Activated CD8-positive, alpha-beta memory T cell treated with anti-CD3 and anti-CD28 coated beads for 1 hour (primary cell): ENCODE results near the gene DCC.

ENCODE experiments used
- DNase-seq, 2 donors: peaks; one replicate each; pipeline ENCODE4 v3.0.0-alpha.2; 2020; ENCODE audit warnings: low read depth in 1 of 2; ENCODE audit errors: extremely low read depth in 1 of 2

DCC gene

DNA sequence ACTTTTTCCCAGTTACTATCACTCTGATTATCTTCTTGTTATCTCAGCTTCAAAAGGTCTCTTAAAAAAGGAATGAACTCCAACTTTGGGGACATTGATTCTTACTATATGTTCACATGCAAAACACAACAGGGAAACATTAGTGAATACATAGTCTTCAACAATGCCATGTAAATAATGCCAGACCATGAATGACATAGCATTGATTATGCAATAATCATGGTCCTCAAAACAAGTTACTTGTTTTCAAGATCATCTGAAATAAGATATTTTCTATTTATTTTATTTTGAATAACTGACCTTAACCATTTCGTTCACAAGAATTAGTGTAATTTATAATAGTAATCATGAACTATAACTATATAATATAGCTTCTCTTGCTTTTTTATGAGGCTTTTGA lies 982.2 kb downstream of the DCC start:
- DNase-seq, result no peak

DNA sequence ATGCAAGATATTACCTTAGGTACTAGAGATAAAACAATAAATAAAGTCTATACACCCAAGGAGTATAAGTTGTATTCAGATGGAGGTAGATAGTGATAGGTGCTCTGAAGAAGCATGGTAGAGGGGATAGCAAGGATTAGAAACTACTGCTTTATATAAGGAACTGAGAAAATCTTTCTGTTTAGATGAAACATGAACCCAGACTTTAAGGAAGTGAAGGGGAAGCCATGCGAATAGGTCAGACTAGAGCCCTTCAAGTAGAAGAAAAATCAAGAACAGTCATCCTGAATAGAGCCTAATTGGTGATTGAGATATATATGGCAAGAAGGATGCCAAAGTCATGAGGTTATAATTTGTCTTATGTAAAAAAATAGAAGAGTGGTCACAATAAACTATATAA lies 984.4 kb downstream of the DCC start:
- no peak for DNase-seq

DNA sequence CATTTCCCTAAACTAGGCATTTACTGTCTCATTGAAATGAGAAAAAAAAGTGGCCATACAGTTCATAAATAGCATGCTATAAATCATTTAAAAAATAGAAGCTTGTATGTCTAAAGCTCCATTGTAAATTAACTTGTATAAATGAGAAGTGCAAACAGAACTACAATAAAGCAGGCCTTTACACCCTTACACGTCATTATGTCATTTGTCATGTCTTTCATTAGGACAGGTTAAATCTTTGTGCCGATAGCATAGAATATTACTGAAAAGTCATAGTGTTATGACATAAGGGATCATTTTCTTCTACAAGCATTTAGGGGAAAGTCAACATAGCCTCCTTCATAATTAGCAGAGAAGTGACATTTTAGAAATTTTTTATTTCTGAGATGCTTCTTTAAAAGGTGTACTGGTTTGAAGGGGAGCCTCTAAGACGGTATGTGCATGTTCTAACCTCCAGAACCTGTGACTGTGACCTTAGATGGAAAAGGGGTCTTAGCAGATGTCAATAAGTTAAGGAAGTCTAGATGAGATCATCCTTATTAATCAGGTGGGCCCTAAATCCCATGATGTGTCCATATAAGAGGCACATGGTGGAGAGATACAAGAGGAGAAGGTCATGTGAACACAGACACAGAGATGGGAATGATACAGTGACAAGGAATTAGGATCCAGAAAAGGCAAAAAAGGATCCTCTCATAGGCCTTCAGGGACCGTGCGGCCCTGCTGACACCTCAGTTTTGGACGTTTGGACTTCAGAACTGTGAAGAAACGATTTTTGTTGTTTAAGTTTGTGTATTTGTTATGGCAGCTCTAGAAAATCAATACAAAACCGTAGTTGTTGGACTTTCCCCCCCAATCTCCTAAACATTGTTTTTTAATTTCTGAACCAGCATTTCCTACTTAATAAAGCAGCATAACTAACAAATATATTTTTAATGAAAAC lies 1020.8 kb downstream of the DCC start:
- no peak for DNase-seq

DNA sequence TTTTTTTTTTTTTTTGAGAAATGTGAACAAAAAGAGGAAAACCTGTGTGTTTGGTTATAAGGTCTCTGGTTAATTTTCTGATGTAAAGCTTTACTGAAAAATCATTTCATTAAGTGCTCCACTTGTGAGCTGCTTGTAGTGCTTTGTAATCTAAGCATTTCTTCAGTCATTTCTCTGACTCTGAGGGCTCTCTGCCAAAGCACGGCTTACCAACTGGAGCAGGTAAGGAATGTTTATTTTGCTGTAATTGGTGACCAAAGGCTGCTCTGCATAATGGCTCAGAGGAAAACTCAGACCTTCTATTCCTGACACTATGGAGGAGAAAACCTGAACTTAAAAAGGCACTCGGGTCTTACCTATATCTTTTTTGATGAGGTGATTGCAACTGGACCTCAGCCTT lies 1035.6 kb downstream of the DCC start:
- no peak for DNase-seq

DNA sequence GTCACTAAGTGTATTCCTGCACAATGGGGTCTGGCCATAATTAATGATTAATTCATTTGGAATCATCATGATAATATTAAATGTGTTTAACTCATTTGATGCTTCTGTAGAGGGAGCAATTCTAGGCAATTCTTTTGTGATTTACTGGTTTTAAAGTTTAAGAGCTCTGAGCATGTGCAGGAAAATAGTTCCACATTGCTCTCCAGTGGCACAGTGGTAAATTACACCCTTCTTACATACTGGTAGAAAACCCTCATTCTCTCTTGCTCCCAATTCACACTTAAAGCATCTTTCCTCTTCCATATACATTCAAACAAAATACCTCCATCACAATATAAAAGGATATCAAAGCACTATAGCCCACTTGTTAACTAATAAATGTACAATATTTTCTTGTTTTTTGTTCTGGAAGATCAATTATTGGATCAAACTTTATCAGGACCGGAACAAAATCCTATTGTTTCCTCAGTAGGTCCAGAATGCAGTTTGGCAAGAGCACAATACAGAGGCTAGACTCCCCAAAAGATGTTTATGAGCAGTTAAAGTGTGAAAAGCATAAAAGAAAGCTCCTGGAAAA lies 1040.2 kb downstream of the DCC start:
- DNase-seq, result no peak

DNA sequence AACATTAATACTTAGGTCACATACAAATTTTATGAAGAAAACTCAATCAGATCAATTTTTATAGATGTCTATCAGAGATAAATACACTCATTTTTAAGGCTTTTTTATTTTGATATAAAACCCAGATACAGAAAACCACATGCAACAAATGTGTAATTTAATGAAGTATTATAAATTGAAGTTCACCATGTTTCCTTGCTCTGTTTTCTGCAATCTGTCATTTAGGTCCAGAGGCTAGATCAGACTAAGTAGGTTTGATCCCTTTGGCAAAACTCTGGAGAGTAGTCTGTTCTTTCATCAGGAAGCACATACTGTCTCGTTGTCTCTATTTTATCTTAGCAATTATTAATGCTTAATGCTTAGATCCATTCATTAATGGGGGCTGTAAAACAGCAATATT lies 1042.9 kb downstream of the DCC start:
- DNase-seq, result no peak

DNA sequence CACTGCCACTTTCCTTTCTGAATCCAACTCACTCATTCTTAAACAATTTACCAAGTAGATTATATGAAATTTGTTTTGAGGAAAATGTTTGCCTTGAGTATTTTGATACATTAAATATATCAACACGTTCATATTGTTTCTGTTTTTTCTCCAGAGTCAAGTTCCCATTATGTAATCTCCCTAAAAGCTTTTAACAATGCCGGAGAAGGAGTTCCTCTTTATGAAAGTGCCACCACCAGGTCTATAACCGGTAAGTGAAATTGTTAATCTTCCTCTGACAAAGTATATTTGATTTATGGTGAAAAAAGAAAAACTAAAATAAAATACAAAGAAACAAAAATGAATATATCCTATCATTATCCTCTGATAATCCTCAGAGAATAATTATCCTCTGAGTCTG lies 1045.9 kb downstream of the DCC start:
- DNase-seq, result no peak

DNA sequence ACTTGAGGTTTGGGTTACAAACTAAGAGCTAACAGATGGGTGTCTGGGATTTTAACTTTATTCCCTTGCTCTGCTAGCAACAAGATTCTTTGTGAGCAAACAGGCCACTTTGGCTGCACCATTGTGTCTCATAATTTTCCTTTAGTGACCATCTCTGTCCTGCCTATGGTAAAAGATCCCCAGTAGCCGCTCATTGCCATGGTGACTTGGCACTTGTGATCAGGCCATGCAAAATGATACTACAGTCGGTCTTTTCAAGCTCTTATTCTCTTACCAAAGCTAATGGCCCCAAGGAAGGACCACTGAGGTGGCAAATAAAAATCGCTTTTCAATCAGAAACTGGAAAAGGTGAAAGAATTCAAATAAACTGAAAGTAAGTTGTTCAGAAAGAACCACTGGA lies 1047.6 kb downstream of the DCC start:
- no peak for DNase-seq

DNA sequence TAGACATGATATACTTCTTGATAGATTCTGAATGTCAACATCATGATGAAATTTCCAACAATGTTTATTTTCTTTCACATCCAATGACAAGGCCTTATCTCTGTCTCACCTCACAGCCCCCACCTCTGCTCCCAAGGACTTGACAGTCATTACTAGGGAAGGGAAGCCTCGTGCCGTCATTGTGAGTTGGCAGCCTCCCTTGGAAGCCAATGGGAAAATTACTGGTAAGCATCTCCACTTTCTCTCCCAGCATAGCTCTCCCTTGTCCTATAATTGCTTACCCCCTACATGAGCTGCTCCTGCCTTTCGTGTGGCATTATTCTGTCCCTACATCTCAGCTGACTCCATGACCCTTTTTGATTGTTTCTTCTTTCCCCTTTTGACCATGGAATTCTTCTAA lies 1062.7 kb downstream of the DCC start:
- no peak for DNase-seq

DNA sequence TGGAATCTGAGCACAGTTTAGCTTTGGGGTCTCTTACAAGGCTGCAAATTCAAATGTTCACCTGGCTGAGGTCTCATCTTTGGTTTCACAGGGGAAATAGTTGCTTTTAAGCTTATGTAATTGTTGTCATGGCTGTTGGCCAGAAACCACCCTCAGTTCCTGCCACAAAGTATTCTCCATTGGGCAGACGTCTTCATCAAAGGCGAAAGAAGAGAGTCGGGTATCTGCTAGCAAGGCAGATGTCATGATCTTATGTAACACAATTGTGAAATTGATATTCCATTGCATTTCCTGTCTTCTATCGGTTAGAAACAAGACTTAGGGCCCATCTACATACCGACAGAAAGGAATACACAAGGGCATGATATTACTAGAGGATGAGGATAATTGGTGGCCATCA lies 1068.3 kb downstream of the DCC start:
- no peak for DNase-seq

DNA sequence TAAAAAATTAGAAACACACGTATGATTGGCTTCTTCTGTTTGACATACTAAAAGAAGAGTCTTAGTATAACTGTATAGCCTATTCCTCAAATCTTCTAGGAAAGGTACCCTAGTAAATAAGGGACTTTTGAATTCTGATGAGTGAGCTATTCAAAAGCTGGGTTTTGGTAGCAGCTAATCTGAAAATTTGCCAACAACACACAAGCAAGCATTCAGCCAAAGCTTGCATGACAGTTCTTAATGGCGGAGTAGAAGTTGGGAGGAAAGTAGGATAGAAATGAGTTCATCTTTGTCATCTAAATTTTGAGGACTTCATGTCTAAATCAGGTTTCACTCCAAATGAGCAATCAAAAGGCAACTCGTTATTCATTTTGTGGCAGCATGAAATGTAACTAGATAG lies 1071.5 kb downstream of the DCC start:
- no peak for DNase-seq

DNA sequence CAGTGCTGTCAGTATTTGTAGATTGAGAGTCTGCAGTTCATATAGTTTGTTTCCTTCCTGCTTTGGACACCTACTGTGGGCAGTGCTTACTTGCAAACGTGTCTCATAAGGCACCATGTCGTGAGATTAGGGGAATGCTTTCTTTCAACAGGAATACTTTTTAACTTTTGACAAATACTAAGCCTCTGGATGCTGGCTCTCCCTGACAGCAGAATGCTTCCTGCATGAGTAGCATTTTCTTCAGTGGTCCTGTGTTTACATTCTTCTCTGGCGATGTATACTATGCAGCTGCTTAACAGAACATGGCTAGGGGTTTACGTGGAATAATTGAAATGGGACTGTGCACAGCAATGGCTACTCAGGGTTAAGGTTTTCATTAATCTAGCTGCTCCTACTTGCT lies 1077.0 kb downstream of the DCC start:
- DNase-seq, result no peak

DNA sequence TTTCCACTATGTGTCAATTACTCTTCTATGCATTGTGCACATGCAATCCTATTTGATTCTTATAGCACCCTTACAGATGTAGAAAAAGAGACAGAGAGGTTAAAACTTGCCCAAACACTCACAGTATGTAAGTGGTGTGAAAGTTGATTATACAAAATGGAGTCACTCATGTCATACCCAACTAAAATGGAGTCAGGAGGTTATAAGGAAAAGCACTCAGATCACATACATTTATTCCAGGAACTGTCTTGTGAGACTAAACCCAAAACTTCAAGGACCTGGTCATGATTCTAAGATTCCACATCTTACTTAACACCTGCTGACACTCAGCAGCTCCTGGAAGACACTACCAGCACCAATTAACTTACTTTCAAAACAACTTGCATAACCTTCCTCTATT lies 1081.9 kb downstream of the DCC start:
- DNase-seq, result no peak

DNA sequence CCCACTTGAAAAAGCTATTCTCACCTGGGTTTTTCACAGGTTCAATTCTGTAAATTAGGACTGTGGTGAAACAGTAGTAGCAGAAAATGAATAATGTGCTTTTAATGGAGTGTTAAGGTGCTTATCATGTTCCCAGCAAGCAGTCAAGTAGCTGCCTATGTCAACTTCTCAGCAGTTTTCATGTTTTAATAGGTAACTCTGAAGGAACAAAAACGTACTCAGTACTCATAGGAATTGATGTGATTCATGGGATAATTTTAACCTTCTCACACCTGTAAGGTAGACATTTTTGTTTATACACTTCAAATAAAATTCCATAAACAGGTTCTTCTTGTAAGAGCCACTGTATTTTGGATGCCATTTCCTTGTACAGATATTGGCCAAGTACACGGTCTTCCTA lies 1082.9 kb downstream of the DCC start:
- DNase-seq, result no peak

DNA sequence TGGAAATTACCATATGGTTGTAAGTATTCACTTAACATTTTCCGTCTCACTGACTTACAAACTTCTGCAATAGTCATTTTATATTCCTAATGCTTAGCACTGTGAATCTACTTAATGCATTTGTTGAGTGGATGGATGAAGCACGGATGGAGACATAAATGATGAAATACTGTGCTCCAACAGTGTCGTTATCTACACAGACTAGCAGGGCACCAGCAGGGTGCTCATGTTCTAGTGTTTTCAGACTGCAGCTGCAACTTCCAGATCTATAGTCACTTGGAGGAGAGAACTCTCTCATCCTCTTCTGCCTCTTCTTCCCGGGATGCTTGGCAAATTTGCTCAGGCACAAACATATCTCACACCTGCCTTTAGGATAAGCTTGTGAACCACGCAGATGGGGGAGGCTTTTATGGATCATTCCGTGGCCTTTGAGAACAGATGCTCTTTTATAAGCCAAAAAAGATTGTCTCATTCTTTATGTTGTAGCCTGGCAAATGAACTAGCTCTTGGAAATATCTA lies 1086.7 kb downstream of the DCC start:
- DNase-seq, result no peak

DNA sequence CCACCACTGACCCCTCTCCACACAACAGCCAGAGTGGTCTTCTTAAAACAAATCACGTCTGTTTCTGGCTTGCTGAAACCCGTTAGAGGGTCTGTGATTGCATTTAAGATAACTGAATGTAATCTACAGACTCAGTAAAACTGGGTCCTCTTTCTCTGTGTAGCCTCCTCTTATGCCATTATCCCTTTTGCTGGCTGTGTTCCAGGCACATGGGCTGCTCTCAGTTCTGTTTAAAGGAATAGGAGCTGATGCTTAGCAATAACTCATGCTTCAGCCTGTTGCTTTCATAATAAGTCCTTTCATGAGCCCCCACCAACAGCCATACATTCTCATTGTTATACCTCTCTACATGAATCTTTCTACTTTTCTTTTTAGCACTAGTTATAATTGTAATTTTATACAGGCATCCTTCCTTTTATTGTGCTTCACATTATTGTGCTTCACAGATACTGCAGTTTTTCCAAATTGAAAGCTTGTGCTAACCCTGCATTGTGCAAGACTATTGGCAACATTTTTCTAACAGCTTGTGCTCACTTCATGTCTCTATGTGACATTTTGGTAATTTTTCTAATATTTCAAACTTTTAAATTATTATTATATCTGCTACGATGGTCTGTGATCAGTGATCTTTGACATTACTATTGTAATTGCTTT lies 1101.9 kb downstream of the DCC start:
- DNase-seq, result no peak

DNA sequence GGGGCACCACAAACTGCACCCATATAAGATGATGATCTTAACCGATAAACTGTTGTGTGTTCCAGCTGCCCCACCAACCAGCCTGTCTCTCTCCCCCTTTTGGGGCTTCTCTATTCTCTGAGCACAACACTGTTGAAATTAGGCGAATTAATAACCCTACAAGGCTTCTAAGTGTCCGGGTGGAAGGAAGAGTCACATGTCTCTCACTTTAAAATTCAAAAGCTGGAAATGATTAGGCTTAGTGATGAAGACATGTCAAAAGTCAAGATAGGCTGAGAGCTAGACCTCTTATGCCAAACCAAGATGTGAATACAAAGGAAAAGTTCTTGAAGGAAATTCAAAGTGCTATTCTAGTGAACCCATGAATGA lies 1102.4 kb downstream of the DCC start:
- DNase-seq, result no peak

DNA sequence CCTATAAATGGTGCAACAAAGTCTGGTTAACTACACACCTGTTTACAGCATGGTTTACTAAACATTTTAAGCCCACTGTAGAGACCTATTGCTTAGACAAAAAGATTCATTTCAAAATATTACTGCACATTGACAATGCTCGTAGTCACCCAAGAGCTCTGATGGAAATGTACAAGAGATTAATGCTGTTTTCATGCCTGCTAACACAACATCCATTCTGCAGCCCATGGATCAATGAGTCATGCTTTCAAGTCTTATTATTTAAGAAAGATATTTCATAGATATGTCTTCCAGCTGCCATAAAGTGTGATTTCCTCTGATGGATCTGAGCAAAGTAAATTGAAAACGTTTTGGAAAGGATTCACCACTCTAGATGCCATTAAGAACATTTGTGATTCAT lies 1103.3 kb downstream of the DCC start:
- no peak for DNase-seq

DNA sequence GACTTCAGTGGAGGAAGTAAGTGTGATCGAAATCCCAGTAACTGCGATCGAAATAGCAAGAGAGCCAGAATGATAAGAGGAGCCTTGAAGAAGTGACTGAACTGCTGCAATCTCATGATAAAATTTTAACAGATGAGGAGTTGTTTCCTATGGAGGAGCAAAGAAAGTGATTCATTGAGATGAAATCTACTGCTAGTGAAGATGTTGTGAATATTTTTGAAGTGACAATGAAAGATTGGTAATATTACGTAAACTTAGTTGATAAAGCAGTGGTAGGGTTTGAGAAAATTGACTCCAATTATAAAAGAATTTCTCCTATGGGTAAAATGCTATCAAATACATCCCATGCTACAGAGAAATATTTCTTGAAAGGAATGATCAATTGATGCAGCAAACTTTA lies 1103.8 kb downstream of the DCC start:
- no peak for DNase-seq

DNA sequence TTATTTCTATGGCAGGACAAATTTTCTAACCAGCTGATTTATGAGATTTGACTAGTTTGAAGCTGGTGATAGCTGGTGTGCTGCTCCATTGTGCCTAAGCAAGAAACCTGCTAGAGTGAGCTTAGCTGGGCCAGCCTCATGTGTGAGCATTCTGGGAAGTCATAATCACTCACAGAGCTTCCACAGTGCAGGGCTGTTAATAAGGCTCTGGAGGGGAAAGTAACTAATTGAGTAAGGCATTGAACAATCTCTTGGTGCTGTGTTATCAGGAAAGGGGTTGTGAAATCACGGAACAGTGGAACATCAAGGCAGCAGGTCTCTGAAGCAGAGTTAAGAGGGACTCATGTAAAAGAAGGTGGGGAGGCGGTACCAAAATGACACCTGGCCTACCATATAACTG lies 1111.9 kb downstream of the DCC start:
- DNase-seq, result no peak

DNA sequence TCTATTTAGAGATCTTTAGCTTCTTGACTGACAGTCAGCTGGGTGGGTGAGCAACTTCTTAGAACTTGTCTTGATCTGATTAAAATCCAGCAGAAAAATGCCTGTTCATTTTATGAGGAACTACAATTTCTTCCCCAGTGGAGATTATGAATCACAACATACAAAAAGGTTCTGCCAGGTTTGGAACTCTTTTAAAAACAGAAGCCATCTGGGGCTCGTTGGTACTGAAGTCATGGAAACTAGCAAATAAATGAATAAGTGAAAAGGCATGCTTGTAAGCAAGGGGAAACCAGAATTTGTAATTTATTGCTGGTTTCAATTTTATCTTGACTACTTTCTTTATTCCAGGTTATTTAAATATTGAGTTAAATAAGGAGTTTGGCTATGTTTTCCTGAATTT lies 1117.1 kb downstream of the DCC start:
- no peak for DNase-seq

DNA sequence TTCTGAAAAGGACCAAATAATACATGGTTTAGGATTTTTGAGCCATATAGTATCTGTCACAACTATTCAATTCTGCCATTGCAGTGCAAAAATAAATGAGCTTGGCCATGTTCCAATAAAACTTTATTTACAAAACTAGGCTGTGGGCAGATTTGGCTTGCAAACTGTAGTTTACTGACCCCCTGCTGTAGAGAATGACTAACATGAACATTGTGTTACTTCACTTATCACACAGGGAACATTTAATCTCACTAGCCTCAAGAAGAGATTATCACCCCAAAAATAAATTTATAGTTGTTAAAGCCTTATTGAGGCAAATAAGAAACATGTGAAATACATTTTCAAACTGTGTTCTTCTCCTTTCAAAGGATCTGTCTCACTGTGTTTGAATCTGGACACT lies 1118.3 kb downstream of the DCC start:
- DNase-seq, result no peak
